GM23338 (cell line): ENCODE data around the gene HVCN1. TPM values are rescaled to one million over a fixed set of nuclear protein-coding genes. Genes with fewer than 3 reads are reported as not detected.

Source experiments
- ATAC-seq: fragments of 200-7000 bp; cut with Tn5 transposase; 3 replicates; pipeline ENCODE4 v1.9.1; 2020
- DNase-seq: peaks from one replicate; pipeline ENCODE4 v3.0.0-alpha.2; 2015; ENCODE audit warnings: low spot score
- H2AFZ ChIP-seq: fragments of 200-600 bp; sonication (generic); 2 replicates; pipeline ENCODE4 v1.8.0; 2016; ENCODE audit warnings: antibody characterized with exemption, mild to moderate bottlenecking, moderate library complexity
- H3F3A ChIP-seq: fragments of 200-600 bp; sonication (generic); replicated peaks from 2 replicates; pipeline ENCODE4 v1.8.0; 2017; ENCODE audit warnings: antibody characterized with exemption, mixed run types, low read depth
- H3K27ac ChIP-seq: fragments of 200-600 bp; sonication (generic); 2 replicates; pipeline ENCODE4 v1.6.1; 2016; ENCODE audit warnings: low read depth
- H3K27me3 ChIP-seq: fragments of 200-600 bp; sonication (generic); 2 replicates; pipeline ENCODE4 v1.8.0; 2016; ENCODE audit warnings: mild to moderate bottlenecking, mixed run types, moderate library complexity; ENCODE audit not compliant: insufficient read depth
- H3K36me3 ChIP-seq: fragments of 200-600 bp; sonication (generic); 2 replicates; pipeline ENCODE4 v1.8.0; 2016; ENCODE audit warnings: mild to moderate bottlenecking; ENCODE audit not compliant: insufficient read depth
- H3K4me1 ChIP-seq: fragments of 200-600 bp; sonication (generic); 2 replicates; pipeline ENCODE4 v1.8.0; 2016; ENCODE audit warnings: mild to moderate bottlenecking, moderate library complexity; ENCODE audit not compliant: insufficient read depth
- H3K4me2 ChIP-seq: fragments of 200-600 bp; sonication (generic); 2 replicates; pipeline ENCODE4 v1.7.1; 2017; ENCODE audit warnings: mixed run types
- H3K4me3 ChIP-seq: fragments of 200-600 bp; sonication (generic); 2 replicates; pipeline ENCODE4 v1.6.1; 2016; ENCODE audit warnings: mixed run types
- H3K79me2 ChIP-seq: fragments of 200-600 bp; sonication (generic); replicated peaks from 2 replicates; pipeline ENCODE4 v1.8.0; 2017; ENCODE audit warnings: mild to moderate bottlenecking; ENCODE audit not compliant: insufficient read depth
- H3K9me2 ChIP-seq: fragments of 200-600 bp; sonication (generic); 2 replicates; pipeline ENCODE4 v1.8.0; 2017; ENCODE audit not compliant: insufficient read depth
- H4K20me1 ChIP-seq: fragments of 200-600 bp; sonication (generic); replicated peaks from 2 replicates; pipeline ENCODE4 v1.8.0; 2017; ENCODE audit warnings: mild to moderate bottlenecking; ENCODE audit not compliant: insufficient read depth
- H3K27ac Mint-ChIP-seq: 2 replicates; pipeline ENCODE4 v1.8.0; 2020; ENCODE audit warnings: inconsistent platforms, mild to moderate bottlenecking, moderate library complexity, mixed read lengths
- H3K27me3 Mint-ChIP-seq: 3 replicates; pipeline ENCODE4 v1.8.0; 2022; ENCODE audit warnings: low read depth, mild to moderate bottlenecking, moderate library complexity, mixed read lengths, inconsistent platforms; ENCODE audit not compliant: insufficient read depth, poor library complexity
- H3K36me3 Mint-ChIP-seq: 3 replicates; pipeline ENCODE4 v1.8.0; 2021; ENCODE audit warnings: low read depth, mild to moderate bottlenecking, inconsistent platforms, moderate library complexity, mixed read lengths
- H3K4me1 Mint-ChIP-seq: 3 replicates; pipeline ENCODE4 v1.8.0; 2020; ENCODE audit warnings: mild to moderate bottlenecking, inconsistent platforms, mixed read lengths
- H3K4me3 Mint-ChIP-seq: 3 replicates; pipeline ENCODE4 v1.8.0; 2021; ENCODE audit warnings: moderate library complexity, mild to moderate bottlenecking, inconsistent platforms, mixed read lengths
- H3K9me3 Mint-ChIP-seq: 3 replicates; pipeline ENCODE4 v1.8.0; 2020; ENCODE audit warnings: moderate library complexity, mild to moderate bottlenecking, inconsistent platforms, mixed read lengths
- CTCF ChIP-seq, 2 experiments: fragments of 200-600 bp in 1 of 2; sonication (generic) in 1 of 2; conservative IDR thresholded peaks; 2 replicates each; pipeline versions ENCODE4 v1.5.1 to v1.6.1; 2016 to 2017; ENCODE audit warnings: antibody characterized with exemption in 2 of 2, low read depth in 2 of 2, mild to moderate bottlenecking in 2 of 2, moderate library complexity in 1 of 2
- EZH2phosphoT487 ChIP-seq: fragments of 200-600 bp; sonication (generic); IDR thresholded peaks from one replicate; pipeline ENCODE4 v1.8.1; 2018; ENCODE audit warnings: antibody characterized with exemption; ENCODE audit not compliant: unreplicated experiment
- JUNB ChIP-seq: IDR thresholded peaks from one replicate; pipeline ENCODE4 v1.6.1; 2016; ENCODE audit warnings: antibody characterized with exemption; ENCODE audit not compliant: unreplicated experiment
- NANOG ChIP-seq: IDR thresholded peaks from 2 replicates; pipeline ENCODE4 v1.6.1; 2016; ENCODE audit warnings: antibody characterized with exemption, borderline replicate concordance
- POLR2AphosphoS5 ChIP-seq: IDR thresholded peaks from 2 replicates; pipeline ENCODE4 v1.6.1; 2016; ENCODE audit warnings: antibody characterized with exemption, low read depth
- REST ChIP-seq: IDR thresholded peaks from one replicate; pipeline ENCODE4 v1.6.1; 2018; ENCODE audit warnings: antibody characterized with exemption; ENCODE audit not compliant: unreplicated experiment
- ZNF331 ChIP-seq: fragments of 250-450 bp; sonication (Bioruptor Pico); IDR thresholded peaks from 2 replicates; pipeline ENCODE4 v1.5.0; 2020; ENCODE audit warnings: low read depth, mild to moderate bottlenecking, moderate library complexity
- polyA plus RNA-seq: library from polyadenylated mRNA; unstranded; fragments of >200 nt; fragmentation: Nextera tagmentation; extraction: Ambion mirVana; gene quantifications from 2 replicates; pipeline ENCODE4 v1.2.1, GENCODE V29; 2016
- total RNA-seq: library from RNA; depleted of rRNA; stranded (reverse); fragments of >200 nt; shearing (Covaris generic); gene quantifications from 2 replicates; pipeline ENCODE4 v1.2.3, GENCODE V29; 2014

Gene HVCN1
- total and polyA plus RNA-seq, 2 experiments from 2014 or later, result 10.4 to 10.7 TPM

- Histone ChIP-seq H3K9me2 (no peaks in the 10 kb centered on the region), H3K27ac (no peak overlapping the region), H3K36me3 (no peaks in the 10 kb centered on the region), H3K4me1 (peaks cover 4% of the 10 kb centered on the region; the same call in 1 of the 2 replicates), H3K27me3 (no peaks in the 10 kb centered on the region), H2AFZ (no peak overlapping the region), H4K20me1 (no peaks in the 10 kb centered on the region), H3K4me3 (no peak overlapping the region), H3K79me2 (no peaks in the 10 kb centered on the region), H3K4me2 (no peak overlapping the region), H3F3A (no peaks in the 10 kb centered on the region)
- DNase-seq (no peak), ATAC-seq (no peak)
- Mint-ChIP-seq H3K27me3 (peaks cover 11% of the 10 kb centered on the region), H3K4me1 (peaks cover 11% of the 10 kb centered on the region), H3K4me3 (no peak overlapping the region), H3K9me3 (peaks cover 5% of the 10 kb centered on the region; the same call in 2 of the 3 replicates), H3K36me3 (no peaks in the 10 kb centered on the region; the same call in 2 of the 3 replicates), H3K27ac (no peak overlapping the region)
- TF ChIP-seq ZNF331 (CRISPR knock-in tag) (no peak), NANOG (no peak), EZH2phosphoT487 (no peak), CTCF (conservative IDR thresholded peaks at IDR 0.05; ENCODE audit: low read depth in 2 of 2) (no peak), JUNB (no peak)
These were observed 20.3 kb downstream of the HVCN1 start for GRCh38 chr12:110668480-110669192.

- H3K27ac ChIP-seq, result no peak overlapping the region
- Mint-ChIP-seq H3K27ac (no peak overlapping the region), H3K27me3 (peaks cover 11% of the 10 kb centered on the region), H3K36me3 (no peaks in the 10 kb centered on the region; the same call in 2 of the 3 replicates), H3K4me1 (peaks cover 11% of the 10 kb centered on the region), H3K9me3 (peaks cover 5% of the 10 kb centered on the region; the same call in 2 of the 3 replicates), H3K4me3 (no peak overlapping the region)
- H4K20me1 ChIP-seq, result no peaks in the 10 kb centered on the region
- no peak overlapping the region for H3K4me3 ChIP-seq
- no peaks in the 10 kb centered on the region for H3K9me2 ChIP-seq
- H3K36me3 ChIP-seq, result no peaks in the 10 kb centered on the region
- H3K4me1 ChIP-seq, result peaks cover 4% of the 10 kb centered on the region; the same call in 1 of the 2 replicates
- no peak overlapping the region for H3K4me2 ChIP-seq
- DNase-seq, result no peak
- ATAC-seq, result no peak
- no peak overlapping the region for H2AFZ ChIP-seq
- no peaks in the 10 kb centered on the region for H3F3A ChIP-seq
- H3K27me3 ChIP-seq, result no peaks in the 10 kb centered on the region
- H3K79me2 ChIP-seq, result no peaks in the 10 kb centered on the region
- TF ChIP-seq POLR2AphosphoS5, result no peak
- TF ChIP-seq ZNF331 (CRISPR knock-in tag), result no peak
- TF ChIP-seq CTCF (conservative IDR thresholded peaks at IDR 0.05; ENCODE audit: low read depth in 2 of 2), result no peak
- TF ChIP-seq REST, result no peak
- no peak for TF ChIP-seq EZH2phosphoT487
These were observed 21.2 kb downstream of the HVCN1 start for GRCh38 chr12:110667671-110668070.
